GM19351 (cell line): Measurements from ENCODE around the gene STMN1.

Experiments used
- ATAC-seq: cut with Tn5 transposase; IDR thresholded peaks from one replicate; pipeline ENCODE4 v1.9.1; 2021; ENCODE audit warnings: mild to moderate bottlenecking, moderate library complexity; ENCODE audit not compliant: unreplicated experiment

Gene STMN1

GRCh38 chr1:25922056-25922970 lies 16.1 kb upstream of the STMN1 start:
- ATAC-seq = no peak

GRCh38 chr1:25918615-25919014 lies 12.4 kb upstream of the STMN1 start:
- ATAC-seq = no peak

GRCh38 chr1:25917996-25918395 lies 11.8 kb upstream of the STMN1 start:
- ATAC-seq = no peak

- no peak for ATAC-seq
Observed at GRCh38 chr1:25916460-25916859, 10.2 kb upstream of the STMN1 start.

GRCh38 chr1:25914074-25914995 lies 8.1 kb upstream of the STMN1 start:
- ATAC-seq = no peak

GRCh38 chr1:25913206-25913605 lies 7.0 kb upstream of the STMN1 start:
- ATAC-seq = no peak

- ATAC-seq = no peak
Observed at GRCh38 chr1:25912076-25912831, 6.0 kb upstream of the STMN1 start.

- ATAC-seq = no peak
Observed at GRCh38 chr1:25911162-25911561, 4.9 kb upstream of the STMN1 start.

GRCh38 chr1:25909040-25909439 lies 2.8 kb upstream of the STMN1 start:
- no peak for ATAC-seq

GRCh38 chr1:25908161-25908560 lies 1.9 kb upstream of the STMN1 start:
- no peak for ATAC-seq

- no peak for ATAC-seq
Observed at GRCh38 chr1:25907601-25908000, 1.4 kb upstream of the STMN1 start.

- ATAC-seq = no peak
Observed at GRCh38 chr1:25906644-25907300, 553 bp upstream of the STMN1 start.

- peak; percentile 74 for ATAC-seq
Observed at GRCh38 chr1:25904943-25905679, 1.1 kb downstream of the STMN1 start.

- no peak for ATAC-seq
Observed at GRCh38 chr1:25903986-25904385, 2.2 kb downstream of the STMN1 start.

- no peak for ATAC-seq
Observed at GRCh38 chr1:25902462-25902861, 3.8 kb downstream of the STMN1 start.

- no peak for ATAC-seq
Observed at GRCh38 chr1:25900219-25900618, 6.0 kb downstream of the STMN1 start.

GRCh38 chr1:25899792-25900191 lies 6.4 kb downstream of the STMN1 start:
- ATAC-seq = no peak

- ATAC-seq = no peak
Observed at GRCh38 chr1:25898223-25899015, 7.8 kb downstream of the STMN1 start.

GRCh38 chr1:25897754-25898153 lies 8.5 kb downstream of the STMN1 start:
- ATAC-seq = no peak
